DMS114 treated with DMSO at 0.1 percent for 48 hours (cell line): Measurements from ENCODE around the gene GABRG2.
"Not testable (repeated sequence)": the region's sequence is repeated elsewhere in the genome, so short reads cannot be mapped to it uniquely, and the experiment has no call there.

Source experiments
- DNase-seq: peaks from one replicate; lab custom pipeline; 2025; ENCODE audit not compliant: unreplicated experiment; lab: John Stamatoyannopoulos, UW

GABRG2 gene

DNA sequence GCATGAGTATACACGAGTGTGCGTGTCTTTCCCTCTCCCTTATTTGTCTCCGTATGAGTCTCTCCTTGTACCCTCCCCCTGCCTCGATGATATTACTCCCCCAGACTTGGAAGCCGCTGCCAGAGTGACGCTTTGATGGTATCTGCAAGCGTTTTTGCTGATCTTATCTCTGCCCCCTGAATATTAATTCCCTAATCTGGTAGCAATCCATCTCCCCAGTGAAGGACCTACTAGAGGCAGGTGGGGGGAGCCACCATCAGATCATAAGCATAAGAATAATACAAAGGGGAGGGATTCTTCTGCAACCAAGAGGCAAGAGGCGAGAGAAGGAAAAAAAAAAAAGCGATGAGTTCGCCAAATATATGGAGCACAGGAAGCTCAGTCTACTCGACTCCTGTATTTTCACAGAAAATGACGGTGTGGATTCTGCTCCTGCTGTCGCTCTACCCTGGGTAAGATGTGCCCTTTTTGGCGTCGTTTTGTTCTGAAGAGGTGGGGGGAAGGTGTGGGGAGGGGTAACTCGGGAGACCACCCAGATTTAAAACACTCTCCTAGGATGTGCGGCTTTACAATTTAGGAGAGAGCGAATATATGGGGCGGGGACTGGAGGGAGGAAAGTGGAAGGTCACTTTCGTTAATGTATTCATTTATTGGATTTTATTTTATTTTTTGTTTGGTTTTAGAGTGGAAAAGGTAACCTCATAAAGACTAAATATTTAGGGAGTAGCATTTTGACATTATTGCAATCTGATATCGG is at the start of gene GABRG2:
TSS of gene GABRG2 (plus strand) at position 119 of the 757 bp plus-strand sequence. CDS start at position 346, 227 bp downstream.
- no peak for DNase-seq

GRCh38 chr5:162025312-162025711 is 42.3 kb upstream of the GABRG2 start:
- no peak for DNase-seq

DNA sequence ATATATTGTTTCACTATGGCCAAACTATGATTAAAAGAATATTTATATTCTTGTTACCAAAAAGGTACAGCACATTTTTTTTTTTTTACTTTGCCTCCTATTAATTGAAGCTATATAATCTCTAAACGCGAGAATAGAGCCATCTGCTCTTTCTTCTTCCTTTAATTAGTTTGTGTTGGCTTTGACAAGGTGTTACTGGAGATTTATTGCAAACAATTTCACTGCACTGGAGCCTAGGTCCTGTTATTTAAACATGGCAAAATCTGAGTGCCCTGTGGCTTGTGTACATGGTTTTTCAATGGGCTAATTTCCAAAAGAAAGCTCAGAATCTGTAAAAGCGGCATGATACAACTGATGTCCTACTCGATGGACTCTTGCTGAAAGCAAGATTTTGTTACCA is 40.8 kb upstream of the GABRG2 start:
- DNase-seq = no peak

DNA sequence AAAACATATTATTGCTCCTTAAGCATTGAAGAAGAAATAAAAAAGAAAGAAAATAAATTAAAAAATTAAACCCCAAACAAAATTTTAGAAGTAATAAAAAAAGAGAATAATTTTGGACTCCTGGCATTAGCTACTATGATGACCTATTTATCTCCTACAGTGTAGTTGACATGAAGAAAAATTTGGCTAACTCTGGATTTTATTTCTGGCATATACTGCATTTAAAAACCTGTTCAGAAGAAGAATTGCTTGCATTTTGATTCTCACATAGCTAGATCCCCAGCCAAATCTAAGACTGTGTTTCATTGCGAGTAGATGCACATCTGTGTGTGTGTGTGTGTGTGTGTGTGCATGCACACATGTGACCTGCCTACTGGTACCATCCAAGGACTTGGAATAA is 30.1 kb upstream of the GABRG2 start:
- DNase-seq = no peak

- no peak for DNase-seq
These were observed 20.3 kb upstream of the GABRG2 start for GRCh38 chr5:162047279-162047678.

DNA sequence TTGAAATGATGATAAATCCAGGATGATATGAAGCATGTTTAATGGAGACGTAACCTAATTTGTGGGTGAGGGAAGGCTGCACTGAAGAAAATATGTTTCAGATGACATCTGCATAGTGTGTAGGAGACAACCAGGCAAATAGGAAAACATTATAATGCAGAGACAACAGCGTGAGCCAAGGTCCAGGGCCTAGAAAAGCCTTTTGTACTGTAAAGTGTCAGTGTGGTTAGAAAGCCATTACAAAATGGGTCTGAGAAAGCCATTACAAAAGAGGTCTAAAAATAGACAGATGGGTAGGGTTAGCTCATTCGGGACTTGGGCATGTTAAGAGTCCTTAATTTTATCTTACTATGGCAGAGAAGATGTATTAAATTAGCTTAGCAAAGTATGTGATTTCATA is 14.9 kb upstream of the GABRG2 start:
- no peak for DNase-seq

DNA sequence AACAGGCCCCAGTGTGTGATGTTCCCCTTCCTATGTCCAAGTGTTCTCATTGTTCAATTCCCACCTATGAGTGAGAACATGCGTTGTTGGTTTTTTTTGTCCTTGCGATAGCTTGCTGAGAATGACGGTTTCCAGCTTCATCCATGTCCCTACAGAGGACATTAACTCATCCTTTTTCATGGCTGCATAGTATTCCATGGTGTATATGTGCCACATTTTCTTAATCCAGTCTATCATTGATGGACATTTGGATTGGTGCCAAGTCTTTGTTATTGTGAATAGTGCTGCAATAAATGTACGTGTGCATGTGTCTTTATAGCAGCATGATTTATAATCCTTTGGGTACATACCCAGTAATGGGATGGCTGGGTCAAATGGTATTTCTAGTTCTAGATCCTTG is 12.5 kb upstream of the GABRG2 start:
- not testable (repeated sequence) for DNase-seq

DNA sequence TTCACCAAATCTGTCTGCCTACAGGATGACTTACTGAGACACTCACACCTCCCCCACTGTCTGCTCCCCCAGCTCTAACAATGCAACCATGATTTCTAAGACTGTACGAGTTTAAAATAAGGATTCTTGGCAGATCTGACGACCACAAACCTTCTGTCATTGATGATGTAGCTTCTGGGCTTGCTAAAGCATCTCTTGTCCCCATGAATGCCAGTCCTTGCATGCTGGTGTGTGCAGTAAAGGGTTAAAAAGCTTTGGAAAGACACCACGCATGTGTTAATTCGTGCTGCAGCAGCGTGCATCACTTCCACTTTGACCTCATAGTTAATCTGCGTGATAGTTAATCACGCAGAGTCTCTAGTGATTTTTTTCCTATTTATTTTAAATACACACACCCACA is 411 bp upstream of the GABRG2 start:
- no peak for DNase-seq

GRCh38 chr5:162068412-162068811 is 839 bp downstream of the GABRG2 start:
- DNase-seq = no peak

DNA sequence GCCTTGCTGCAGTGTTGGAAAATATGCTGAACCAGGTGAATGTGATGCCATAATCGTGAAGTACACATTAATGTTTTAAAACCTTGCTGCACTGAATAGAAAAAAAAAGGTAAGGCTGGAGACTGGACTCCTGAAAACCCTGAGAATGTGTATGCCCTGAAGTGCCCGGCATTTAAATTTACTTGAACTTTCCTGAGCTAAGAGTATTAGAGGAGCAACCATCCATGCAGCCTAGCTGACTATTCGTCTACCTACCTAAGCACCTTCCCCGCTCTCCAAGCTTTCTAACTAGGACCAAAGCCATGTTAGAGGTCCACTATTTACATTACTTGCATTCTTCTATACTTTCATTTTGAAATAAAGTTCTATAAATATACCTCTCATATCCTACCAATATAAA is 1.4 kb downstream of the GABRG2 start:
- DNase-seq = no peak

- DNase-seq = no peak
These were observed 11.2 kb downstream of the GABRG2 start for GRCh38 chr5:162078805-162079204.

- no peak for DNase-seq
These were observed 23.8 kb downstream of the GABRG2 start for GRCh38 chr5:162091336-162091735.

- no peak for DNase-seq
These were observed 28.9 kb downstream of the GABRG2 start for GRCh38 chr5:162096448-162096847.

GRCh38 chr5:162107591-162107990 is 40.0 kb downstream of the GABRG2 start:
- DNase-seq = no peak

DNA sequence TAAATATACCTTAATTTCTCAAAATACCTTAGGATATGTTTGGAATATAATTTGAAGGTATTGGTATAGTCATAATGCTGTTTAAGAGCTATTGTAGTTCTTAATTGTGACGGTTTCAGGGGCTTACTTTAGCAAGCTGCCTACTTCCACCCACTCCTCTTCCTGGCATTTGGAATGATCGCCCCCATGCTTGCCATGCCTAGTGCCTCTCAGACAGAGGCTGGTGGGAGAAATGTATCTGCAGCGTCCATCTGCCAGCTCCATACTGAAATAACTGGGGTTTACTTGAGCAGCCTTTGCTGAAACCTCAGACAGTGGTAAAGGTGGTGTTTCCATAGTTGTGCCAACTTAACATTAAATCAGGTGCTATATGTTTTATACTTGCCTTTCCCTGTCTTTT is 52.2 kb downstream of the GABRG2 start:
- no peak for DNase-seq

GRCh38 chr5:162128117-162128516 is 60.5 kb downstream of the GABRG2 start:
- no peak for DNase-seq

GRCh38 chr5:162132348-162132747 is 64.8 kb downstream of the GABRG2 start:
- no peak for DNase-seq

- DNase-seq = no peak
These were observed 71.6 kb downstream of the GABRG2 start for GRCh38 chr5:162139190-162139589.

- DNase-seq = no peak
These were observed 86.7 kb downstream of the GABRG2 start for GRCh38 chr5:162154242-162154641.

DNA sequence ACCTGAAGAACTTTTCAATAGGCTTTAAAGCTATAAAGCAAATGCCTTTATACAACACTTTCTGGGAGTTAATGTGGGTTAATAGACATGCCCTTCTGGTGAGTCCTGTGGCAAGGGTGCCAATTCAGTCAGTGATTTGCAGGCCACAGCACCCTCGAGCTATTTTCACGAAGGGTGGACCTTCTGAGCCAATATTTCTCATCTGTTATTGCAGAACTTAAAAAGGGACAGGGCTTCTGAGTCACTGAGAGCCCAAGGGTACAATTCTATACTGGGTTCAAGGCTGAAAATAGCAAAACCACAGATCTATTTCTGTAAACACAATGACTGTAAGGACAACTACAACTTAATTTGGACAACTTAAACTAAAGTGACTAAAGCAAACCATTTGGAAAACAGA is 92.8 kb downstream of the GABRG2 start:
- no peak for DNase-seq

- no peak for DNase-seq
These were observed 96.1 kb downstream of the GABRG2 start for GRCh38 chr5:162163663-162164062.

- DNase-seq = no peak
These were observed 106.9 kb downstream of the GABRG2 start for GRCh38 chr5:162174358-162174974.

- DNase-seq = no peak
These were observed 119.8 kb downstream of the GABRG2 start for GRCh38 chr5:162187371-162187770.
